GM20000 (cell line): Measurements from ENCODE around the gene RASGRP1.

ENCODE experiments used
- DNase-seq: peaks from one replicate; pipeline ENCODE4 v3.0.0; 2012; ENCODE audit warnings: low spot score
- TF ChIP-seq, protein P1 (sequence below): IDR thresholded peaks from 2 replicates; pipeline ENCODE4 v1.5.1; 2012; ENCODE audit warnings: mild to moderate bottlenecking, control low read depth; ENCODE audit errors: extremely low read depth, missing control alignments

The RASGRP1 gene

DNA sequence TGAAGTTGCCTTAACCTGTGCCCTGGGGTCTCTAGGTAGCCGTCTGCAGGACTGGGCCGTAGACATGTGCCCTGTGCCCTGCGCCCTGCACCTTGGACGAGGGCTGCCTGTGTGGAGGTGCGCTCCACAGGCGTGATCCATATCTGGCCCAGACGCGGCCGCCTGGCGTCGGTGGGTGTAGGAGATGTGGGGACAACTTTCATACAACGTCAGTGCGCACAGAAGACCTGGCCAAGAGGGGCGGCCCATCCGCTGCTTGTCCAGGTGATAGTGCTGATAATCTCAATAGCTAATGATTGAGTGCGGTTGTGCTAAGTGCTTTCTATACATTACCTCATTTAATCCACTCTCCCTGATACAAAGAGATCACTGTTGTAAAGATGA lies 665 bp upstream of the RASGRP1 start:
- TF ChIP-seq, protein P1, sequence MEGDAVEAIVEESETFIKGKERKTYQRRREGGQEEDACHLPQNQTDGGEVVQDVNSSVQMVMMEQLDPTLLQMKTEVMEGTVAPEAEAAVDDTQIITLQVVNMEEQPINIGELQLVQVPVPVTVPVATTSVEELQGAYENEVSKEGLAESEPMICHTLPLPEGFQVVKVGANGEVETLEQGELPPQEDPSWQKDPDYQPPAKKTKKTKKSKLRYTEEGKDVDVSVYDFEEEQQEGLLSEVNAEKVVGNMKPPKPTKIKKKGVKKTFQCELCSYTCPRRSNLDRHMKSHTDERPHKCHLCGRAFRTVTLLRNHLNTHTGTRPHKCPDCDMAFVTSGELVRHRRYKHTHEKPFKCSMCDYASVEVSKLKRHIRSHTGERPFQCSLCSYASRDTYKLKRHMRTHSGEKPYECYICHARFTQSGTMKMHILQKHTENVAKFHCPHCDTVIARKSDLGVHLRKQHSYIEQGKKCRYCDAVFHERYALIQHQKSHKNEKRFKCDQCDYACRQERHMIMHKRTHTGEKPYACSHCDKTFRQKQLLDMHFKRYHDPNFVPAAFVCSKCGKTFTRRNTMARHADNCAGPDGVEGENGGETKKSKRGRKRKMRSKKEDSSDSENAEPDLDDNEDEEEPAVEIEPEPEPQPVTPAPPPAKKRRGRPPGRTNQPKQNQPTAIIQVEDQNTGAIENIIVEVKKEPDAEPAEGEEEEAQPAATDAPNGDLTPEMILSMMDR = no peak
- no peak for DNase-seq

DNA sequence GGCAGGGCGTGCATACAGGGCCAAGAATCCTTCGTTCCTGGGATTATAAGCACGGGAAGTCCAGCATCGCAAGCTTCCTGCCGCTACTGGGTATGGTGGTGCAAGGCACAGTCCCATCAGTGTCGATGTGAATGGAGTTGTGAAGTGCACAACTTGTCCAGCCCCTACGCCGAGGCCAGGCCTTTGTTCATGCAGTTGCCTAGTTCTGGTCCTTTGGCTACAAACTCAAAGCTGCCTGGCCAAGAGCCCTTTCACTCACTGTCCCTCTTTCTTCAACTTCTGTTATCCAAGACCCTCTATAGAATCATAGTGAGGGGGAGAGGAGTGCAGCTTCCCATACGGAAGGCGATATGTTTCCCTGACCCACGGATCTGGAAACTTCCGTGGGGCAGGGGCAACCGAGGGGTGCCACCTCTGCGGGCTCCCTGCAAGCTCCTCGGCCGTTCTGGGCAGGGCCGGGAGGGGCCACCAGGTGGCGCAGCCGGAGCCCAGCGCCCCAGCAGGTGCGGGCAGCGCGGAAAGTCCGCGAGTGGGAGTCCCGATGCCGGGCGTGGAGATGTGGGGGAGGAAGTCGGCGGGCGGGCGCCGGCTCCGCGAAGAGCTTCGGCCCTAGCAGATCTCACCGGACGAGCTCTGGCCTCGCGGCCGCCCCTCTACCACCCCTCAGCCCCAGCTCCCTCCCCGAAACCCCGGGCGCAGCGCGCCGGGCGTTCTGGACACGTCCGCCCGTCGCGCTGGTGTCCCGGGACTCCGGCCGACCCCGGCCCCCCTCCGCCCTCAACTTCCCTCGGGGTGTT lies 693 bp downstream of the RASGRP1 start:
- TF ChIP-seq, protein P1 = peak; percentile 96
- peak; percentile 86 for DNase-seq

DNA sequence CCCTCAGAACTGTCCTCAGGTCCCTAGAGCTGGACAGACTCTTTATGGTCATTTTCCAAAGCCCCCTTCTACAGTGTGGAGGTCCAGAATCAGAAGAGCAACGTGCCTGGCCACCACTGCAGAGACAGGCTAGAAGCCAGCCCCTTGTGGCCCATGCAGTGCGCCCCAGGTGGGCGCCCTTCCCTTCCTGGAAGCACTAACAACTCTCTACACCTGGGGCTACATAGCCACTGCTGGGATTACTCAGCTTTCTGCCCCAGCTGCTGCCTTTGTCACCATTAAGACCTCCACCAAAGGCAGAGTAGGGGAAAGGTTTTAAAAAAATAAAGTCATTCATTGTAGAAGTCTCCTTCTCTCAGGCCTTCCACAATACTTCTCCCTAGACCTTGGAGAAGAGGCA lies 2.3 kb downstream of the RASGRP1 start:
- no peak for DNase-seq
- TF ChIP-seq, protein P1 = no peak

DNA sequence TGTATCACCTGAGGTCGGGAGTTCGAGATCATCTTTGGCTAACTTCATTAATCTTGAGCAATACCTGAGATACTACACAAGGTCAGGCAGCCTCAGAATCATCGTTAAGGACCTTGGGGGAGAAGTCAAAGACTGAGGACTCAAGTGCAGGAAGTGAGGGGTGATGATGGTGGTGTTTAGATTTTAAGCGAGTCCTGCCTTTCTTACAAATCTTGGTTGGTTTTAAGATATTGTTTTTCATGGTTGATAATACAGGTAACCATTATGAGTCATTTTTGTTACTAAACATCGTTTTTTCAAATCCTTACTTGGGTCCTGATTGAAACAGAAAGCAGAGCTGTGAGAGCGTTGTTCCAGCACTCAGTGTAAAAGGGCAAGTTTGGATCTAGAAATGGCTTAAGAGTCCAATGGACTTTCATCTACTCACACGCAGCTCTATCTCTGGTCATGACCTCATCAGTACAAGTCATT lies 4.1 kb downstream of the RASGRP1 start:
- peak; percentile 43 for DNase-seq
- TF ChIP-seq, protein P1 = no peak

DNA sequence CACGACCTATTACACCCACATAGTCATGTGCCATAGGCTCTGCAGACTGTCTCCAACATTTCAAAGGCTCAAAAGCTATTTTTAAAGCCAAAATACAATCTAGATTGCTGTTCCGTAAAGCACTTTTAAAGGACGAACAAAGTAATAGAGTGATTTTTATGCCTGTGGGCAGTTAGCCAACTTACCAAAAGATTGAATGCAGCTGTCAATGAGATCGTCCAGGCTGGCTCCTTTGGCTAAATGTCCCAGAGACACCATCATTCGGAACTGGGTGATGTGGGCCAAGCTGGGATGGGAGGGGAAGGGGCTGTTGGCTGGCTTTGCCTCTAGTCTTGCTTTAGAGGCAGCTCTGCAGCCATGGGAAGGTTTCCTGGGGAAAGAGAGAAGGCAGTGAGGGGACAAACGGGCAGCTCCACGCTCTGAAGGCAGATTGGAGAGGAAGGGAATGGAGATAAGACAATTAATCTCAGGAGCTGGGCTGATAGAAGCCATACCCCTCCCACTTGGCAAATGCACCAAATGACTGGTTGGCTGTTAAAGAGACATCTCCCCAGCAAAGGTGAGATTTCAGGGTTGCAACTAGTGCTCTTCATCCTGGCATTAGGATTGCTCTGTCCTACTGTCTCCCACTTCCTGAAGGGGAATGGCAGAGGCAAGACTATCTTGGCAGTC lies 4.8 kb downstream of the RASGRP1 start:
- no peak for DNase-seq
- TF ChIP-seq, protein P1 = no peak

DNA sequence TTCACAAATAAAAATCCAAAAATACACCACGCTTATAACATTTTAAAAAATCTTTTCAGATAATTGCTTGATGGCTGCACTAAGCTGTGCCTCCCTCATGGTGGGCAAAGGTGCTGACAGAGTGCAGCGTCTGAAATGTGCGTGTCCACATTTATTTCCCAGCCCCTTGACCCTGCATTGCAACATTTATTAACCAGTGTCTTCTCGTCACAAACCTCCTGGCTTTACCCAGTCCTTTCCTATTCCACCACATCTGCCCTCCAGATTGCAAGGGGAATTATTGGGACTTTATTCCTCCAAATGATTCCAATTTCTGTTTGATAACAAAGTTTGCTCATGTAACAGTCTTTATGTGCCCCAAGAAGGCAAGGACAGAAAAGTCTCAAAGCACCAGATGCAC lies 5.5 kb downstream of the RASGRP1 start:
- DNase-seq = no peak
- TF ChIP-seq, protein P1 = no peak

DNA sequence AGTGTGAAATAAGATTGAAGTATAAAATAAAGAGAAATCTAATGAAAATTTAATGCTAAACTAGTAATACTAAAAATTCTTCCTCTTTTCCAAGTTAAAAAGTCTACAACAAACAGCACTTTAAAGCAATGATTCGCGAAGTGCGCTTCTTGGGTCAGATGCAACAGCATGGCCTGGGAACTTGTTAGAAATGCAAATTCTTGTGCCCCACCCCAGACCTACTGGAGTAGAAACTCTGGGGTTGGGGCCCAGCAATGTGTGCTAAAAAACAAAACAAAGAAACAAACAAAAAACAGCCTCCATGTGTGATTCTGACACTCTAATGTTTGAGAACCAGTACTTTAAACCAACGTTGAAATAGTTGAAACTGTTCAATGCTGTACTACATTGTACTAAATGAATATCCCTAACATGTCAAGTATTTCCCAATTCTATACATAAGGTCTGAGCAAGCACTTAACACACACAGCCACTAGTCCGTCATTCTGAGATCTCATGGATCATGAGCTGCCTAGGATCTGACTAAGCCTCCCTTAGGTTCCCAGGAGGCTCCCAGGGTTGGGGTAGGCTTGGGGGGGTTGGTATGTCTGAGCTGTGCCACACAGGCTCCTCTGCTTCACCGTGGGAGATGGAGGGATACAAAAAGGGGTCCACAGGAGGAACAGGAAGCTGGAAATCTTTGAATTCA lies 6.1 kb downstream of the RASGRP1 start:
- no peak for DNase-seq
- TF ChIP-seq, protein P1 = no peak
